ENCODE data around the gene MYO7A. TPM values are rescaled to one million over a fixed set of nuclear protein-coding genes. Genes with fewer than 3 reads are reported as not detected.
A peak's percentile ranks its signal among the peaks of the same experiment; 100 is the strongest.

MYO7A gene
- total RNA-seq, 1 donor from 2014 or later, result 5.5 TPM

DNA sequence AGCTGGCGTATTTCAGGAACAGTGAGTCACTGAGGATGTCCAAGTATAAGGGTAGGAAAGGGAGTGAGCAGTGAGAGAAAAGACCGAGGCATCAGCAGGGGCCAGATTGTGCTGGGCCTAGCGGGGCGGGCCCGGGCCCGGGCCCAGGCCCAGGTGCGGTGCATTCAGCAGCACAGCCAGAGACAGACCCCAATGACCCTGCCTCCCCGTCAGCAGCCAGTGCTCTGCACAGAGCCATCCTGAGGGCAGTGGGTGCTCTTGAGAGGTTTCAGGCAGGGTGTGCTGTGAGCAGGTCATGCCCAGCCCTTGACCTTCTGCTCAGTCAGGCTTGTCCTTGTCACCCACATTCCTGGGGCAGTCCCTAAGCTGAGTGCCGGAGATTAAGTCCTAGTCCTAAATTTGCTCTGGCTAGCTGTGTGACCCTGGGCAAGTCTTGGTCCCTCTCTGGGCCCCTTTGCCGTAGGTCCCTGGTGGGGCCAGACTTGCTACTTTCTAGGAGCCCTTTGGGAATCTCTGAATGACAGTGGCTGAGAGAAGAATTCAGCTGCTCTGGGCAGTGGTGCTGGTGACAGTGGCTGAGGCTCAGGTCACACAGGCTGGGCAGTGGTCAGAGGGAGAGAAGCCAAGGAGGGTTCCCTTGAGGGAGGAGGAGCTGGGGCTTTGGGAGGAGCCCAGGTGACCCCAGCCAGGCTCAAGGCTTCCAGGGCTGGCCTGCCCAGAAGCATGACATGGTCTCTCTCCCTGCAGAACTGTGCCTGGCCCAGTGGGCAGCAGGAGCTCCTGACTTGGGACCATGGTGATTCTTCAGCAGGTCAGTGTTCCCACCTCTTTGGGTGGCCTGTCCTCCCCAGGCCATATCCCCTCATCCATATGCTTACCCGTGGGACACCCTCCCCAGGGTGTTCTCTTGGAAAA lies 2.1 kb downstream of the MYO7A start:
- Histone ChIP-seq H3K4me1 (peaks cover 24% of the 10 kb centered on the region), H3K27me3 (ENCODE audit: low read depth) (peaks cover 4% of the 10 kb centered on the region), H3K9me3 (no peaks in the 10 kb centered on the region), H3K36me3 (no peaks in the 10 kb centered on the region), H3K27ac (no peak overlapping the region), H3K4me3 (no peak overlapping the region)
- DNase-seq, result no peak
- ATAC-seq, result no peak
- intact Hi-C loops (cut with DNase I), result no loop called here
- TF ChIP-seq, protein P1, sequence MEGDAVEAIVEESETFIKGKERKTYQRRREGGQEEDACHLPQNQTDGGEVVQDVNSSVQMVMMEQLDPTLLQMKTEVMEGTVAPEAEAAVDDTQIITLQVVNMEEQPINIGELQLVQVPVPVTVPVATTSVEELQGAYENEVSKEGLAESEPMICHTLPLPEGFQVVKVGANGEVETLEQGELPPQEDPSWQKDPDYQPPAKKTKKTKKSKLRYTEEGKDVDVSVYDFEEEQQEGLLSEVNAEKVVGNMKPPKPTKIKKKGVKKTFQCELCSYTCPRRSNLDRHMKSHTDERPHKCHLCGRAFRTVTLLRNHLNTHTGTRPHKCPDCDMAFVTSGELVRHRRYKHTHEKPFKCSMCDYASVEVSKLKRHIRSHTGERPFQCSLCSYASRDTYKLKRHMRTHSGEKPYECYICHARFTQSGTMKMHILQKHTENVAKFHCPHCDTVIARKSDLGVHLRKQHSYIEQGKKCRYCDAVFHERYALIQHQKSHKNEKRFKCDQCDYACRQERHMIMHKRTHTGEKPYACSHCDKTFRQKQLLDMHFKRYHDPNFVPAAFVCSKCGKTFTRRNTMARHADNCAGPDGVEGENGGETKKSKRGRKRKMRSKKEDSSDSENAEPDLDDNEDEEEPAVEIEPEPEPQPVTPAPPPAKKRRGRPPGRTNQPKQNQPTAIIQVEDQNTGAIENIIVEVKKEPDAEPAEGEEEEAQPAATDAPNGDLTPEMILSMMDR (IDR thresholded peaks at IDR 0.05), result no peak

DNA sequence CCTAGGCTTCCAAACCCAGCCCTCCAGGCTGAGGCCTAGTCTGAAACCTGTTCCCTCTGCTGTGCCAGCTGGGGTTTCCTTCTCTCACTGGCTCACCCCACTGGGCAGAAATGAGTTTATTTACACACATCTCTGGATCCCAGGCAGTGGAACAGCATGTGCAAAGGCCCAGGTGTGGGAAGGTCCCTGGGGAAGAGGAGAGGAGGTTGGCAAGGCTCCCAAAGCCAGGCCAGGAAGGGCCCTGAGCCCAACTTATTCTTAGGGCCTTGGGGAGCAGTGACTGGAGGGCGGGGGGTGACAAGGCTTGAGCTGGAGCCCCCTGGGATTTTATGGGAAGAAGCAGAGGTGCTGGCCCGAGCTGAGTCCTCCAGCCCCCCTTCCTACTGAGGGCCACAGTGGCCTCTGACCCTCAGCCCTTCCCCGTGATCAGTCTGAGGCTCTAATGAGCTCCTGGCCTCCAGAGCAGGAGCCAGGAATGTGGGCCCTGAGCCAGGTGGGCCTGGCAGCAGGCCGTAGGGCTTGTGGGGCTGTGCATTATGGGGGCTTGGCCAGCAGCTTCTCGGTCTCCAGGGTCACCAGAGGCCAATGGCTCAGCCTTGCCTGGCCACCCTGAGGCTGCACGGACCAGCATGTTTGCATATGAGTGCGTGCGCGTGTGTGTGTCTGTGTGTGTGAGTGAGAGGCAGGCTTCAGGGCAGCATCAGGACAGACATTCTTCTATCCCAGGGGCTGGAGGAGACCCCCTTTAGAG lies 2.9 kb downstream of the MYO7A start:
- no peak for DNase-seq
- H3K36me3 ChIP-seq, result no peaks in the 10 kb centered on the region
- intact Hi-C loops (cut with DNase I), result no loop called here

DNA sequence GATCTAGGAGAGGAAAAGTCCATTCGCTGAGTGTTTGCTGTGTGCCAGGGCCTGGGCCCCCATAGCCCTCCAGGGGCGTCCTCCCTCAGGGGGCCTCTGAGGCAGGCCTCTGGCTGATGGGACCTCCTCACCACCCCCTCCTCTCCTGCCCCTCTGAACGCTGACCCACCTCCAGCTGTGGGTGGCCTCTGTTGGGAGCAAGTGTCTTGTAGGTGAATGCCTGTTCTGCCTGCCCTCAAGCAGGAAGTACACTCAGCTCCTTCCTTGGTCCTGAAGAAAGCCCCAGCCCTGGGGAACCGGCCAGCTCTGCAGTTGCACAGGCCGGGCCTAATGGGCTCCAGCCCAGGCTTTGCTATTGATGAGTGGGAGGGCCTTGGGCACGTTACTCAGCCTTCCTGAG lies 3.5 kb downstream of the MYO7A start:
- H3K4me3 ChIP-seq, result no peak overlapping the region
- H3K27me3 ChIP-seq (ENCODE audit: low read depth), result peaks cover 4% of the 10 kb centered on the region
- no peak for DNase-seq
- TF ChIP-seq, protein P1 (IDR thresholded peaks at IDR 0.05), result no peak
- H3K4me1 ChIP-seq, result peaks cover 24% of the 10 kb centered on the region
- no peaks in the 10 kb centered on the region for H3K9me3 ChIP-seq
- no peak overlapping the region for H3K27ac ChIP-seq
- no peak for ATAC-seq
- H3K36me3 ChIP-seq, result no peaks in the 10 kb centered on the region
- intact Hi-C loops (cut with DNase I), result no loop called here

More for the DNA sequence above, 2.9 kb downstream of the MYO7A start:
- H3K4me3 ChIP-seq, result no peak overlapping the region
- peaks cover 24% of the 10 kb centered on the region for H3K4me1 ChIP-seq
- peak in 1 of 2 donors; percentile 11 for ATAC-seq
- no peak overlapping the region for H3K27ac ChIP-seq
- no peaks in the 10 kb centered on the region for H3K9me3 ChIP-seq
- H3K27me3 ChIP-seq (ENCODE audit: low read depth), result peaks cover 4% of the 10 kb centered on the region
- TF ChIP-seq, protein P1 (IDR thresholded peaks at IDR 0.05), result no peak

DNA sequence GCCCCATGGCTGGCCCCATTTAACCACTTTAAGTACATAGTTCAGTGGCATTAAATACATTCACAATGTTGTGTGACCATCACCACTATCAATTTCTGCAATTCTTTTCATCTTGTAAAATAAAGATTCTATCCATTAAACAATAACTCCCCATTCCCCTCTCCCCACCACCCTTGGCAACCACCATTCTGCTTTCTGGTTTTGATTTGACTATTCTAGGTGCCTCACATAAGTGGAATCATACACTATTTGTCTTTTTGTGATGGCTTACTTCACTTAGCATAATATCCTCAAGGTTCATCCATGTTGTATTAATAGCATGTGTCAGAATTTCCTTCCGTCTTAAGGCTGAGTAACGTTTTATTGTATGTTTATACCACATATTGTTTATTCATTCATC lies 7.0 kb downstream of the MYO7A start:
- intact Hi-C loops (cut with DNase I), result no loop called here

GRCh38 chr11:77136074-77136473 lies 8.0 kb downstream of the MYO7A start:
- H3K4me1 ChIP-seq, result peaks cover 5% of the 10 kb centered on the region
- ATAC-seq (no peak), DNase-seq (no peak)
- H3K4me3 ChIP-seq, result no peak overlapping the region
- H3K36me3 ChIP-seq, result no peaks in the 10 kb centered on the region
- no peaks in the 10 kb centered on the region for H3K9me3 ChIP-seq
- peaks cover 22% of the 10 kb centered on the region for H3K27me3 ChIP-seq (ENCODE audit: low read depth)
- no peak overlapping the region for H3K27ac ChIP-seq
- TF ChIP-seq, protein P1 (IDR thresholded peaks at IDR 0.05), result no peak
- intact Hi-C loops (cut with DNase I), result no loop called here

More for the DNA sequence above, 7.0 kb downstream of the MYO7A start:
- no peaks in the 10 kb centered on the region for H3K36me3 ChIP-seq
- H3K4me3 ChIP-seq, result no peak overlapping the region
- no peak overlapping the region for H3K27ac ChIP-seq
- TF ChIP-seq, protein P1 (IDR thresholded peaks at IDR 0.05), result no peak
- peaks cover 22% of the 10 kb centered on the region for H3K27me3 ChIP-seq (ENCODE audit: low read depth)
- no peak for ATAC-seq
- DNase-seq, result no peak
- H3K4me1 ChIP-seq, result peaks cover 8% of the 10 kb centered on the region
- H3K9me3 ChIP-seq, result no peaks in the 10 kb centered on the region
